ENCODE data around the gene VRTN. TPM values are rescaled to one million over a fixed set of nuclear protein-coding genes. Genes with fewer than 3 reads are reported as not detected.

The VRTN gene
- total and polyA plus RNA-seq, 2 of the 13 experiments (the other 11 are each of a cell fraction or from before 2014, with no cell fraction given): not detected

DNA sequence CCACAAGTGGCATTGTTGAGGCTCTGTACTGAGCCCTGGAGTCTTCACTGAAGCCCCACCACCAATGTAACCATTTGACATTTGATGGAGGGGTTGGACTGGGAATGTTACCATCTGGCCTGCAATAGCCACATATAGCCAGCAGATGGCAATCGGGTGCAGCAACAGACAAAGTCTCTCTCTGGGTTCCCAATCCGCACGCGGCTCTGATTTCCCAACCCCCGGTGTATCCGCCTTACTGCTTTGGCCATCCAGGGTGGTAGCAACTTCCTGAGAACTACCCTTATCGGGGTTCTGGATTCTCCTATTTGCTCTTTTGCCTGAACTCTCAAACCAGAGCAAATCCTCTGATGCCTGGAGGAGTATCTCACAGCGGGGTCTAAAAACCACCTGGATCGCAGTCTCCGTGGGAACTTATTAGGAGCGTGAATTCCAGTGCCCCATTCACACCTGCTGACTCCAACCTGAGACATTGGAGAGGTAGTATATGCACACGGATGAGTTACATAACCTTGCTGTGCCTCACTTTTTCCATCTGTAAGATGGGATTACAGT lies 14.2 kb downstream of the VRTN start (continued):
- TF ChIP-seq MYC (CRISPR knock-in tag; IDR thresholded peaks at IDR 0.05; ENCODE audit: borderline replicate concordance) (peak; percentile 20; the same call in 1 of the 2 replicates), GTF3A (CRISPR knock-in tag; conservative IDR thresholded peaks at IDR 0.05) (no peak), HNRNPH1 (optimal IDR thresholded peaks at IDR 0.05; ENCODE audit: low read depth, low read length) (no peak), RAD21 (CRISPR knock-in tag; IDR thresholded peaks at IDR 0.05) (peak; percentile 75), ZFP90 (CRISPR knock-in tag; IDR thresholded peaks at IDR 0.05; ENCODE audit: borderline replicate concordance) (0 out of 2 replicates have a peak, but pooled peaks have one; percentile 36)

DNA sequence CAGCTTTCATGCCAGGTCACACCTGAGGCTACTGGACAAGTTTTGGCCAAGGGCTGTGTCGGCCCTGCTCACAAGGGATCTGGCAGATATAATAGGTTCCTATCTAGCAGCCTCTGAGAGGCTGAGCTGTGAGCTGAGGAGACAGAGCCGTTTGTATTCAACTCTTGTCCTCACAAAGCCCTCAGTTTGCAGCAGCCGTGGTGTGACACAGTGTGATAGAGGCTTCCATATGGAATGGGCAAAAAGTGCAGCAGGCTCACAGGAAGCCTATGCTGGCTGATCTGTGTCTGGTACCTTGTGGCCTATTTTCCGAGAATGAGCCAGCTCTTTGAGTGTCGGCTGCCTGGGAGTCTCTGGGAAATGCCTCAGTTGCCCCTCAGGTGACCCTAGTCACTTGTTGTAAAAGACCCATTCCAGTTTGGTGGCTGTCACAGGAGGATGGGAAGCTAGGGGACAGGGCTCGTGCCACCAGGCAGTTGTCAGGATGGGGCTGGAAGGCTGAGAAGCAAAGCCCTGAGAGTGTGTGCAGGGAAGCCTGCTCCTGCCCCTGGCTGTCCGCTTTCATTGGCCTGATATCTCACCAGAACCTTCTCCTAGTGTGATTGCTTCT lies 16.1 kb downstream of the VRTN start:
- POLR2A ChIA-PET: no interaction called here
- H4K20me1 ChIP-seq (ENCODE audit: insufficient read depth, low read length): no peaks in the 10 kb centered on the region
- WGBS (ENCODE audit: low lambda C conversion rate): 0% methylated on average over 3 of the region's 7 CpGs
- ATAC-seq (peak; percentile 28), FAIRE-seq (no peak), DNase-seq (ENCODE audit: low spot score) (no peak)
- TF ChIP-seq ZNF879 (CRISPR knock-in tag; IDR thresholded peaks at IDR 0.05) (no peak), RCOR2 (CRISPR knock-in tag; IDR thresholded peaks at IDR 0.05) (no peak), ZNF556 (CRISPR knock-in tag; IDR thresholded peaks at IDR 0.05; ENCODE audit: borderline replicate concordance) (no peak), GATAD1 (CRISPR knock-in tag; IDR thresholded peaks at IDR 0.05) (no peak), NKX3-1 (CRISPR knock-in tag; IDR thresholded peaks at IDR 0.05) (no peak), ZFAT (CRISPR knock-in tag; conservative IDR thresholded peaks at IDR 0.05) (no peak), BRD4 (CRISPR knock-in tag; IDR thresholded peaks at IDR 0.05) (no peak), ZNF570 (CRISPR knock-in tag; IDR thresholded peaks at IDR 0.05; ENCODE audit: borderline replicate concordance) (no peak), ZNF230 (CRISPR knock-in tag; IDR thresholded peaks at IDR 0.05) (no peak), RFX5 (IDR thresholded peaks at IDR 0.05; ENCODE audit: low read depth, low read length) (no peak), WIZ (CRISPR knock-in tag; IDR thresholded peaks at IDR 0.05) (no peak), ZNF629 (CRISPR knock-in tag; conservative IDR thresholded peaks at IDR 0.05) (no peak)
- TF ChIP-seq, protein P1, sequence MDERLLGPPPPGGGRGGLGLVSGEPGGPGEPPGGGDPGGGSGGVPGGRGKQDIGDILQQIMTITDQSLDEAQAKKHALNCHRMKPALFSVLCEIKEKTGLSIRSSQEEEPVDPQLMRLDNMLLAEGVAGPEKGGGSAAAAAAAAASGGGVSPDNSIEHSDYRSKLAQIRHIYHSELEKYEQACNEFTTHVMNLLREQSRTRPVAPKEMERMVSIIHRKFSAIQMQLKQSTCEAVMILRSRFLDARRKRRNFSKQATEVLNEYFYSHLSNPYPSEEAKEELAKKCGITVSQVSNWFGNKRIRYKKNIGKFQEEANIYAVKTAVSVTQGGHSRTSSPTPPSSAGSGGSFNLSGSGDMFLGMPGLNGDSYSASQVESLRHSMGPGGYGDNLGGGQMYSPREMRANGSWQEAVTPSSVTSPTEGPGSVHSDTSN (CRISPR knock-in tag; IDR thresholded peaks at IDR 0.05): no peak
- H3K4me1 ChIP-seq (ENCODE audit: insufficient read depth, low read length): no peaks in the 10 kb centered on the region
- no peak overlapping the region for H3K4me3 ChIP-seq (replicated peaks in 1 of 3; ENCODE audit: insufficient read depth in 1 of 3, low read depth in 2 of 3, low read length in 3 of 3)
- H3K36me3 ChIP-seq (replicated peaks in 1 of 2; ENCODE audit: control insufficient read depth in 1 of 2, insufficient read depth in 2 of 2, low read length in 2 of 2): no peaks in the 10 kb centered on the region
- no peaks in the 10 kb centered on the region for H3K79me2 ChIP-seq (ENCODE audit: insufficient read depth, low read length)
- H3K9me3 ChIP-seq (ENCODE audit: low read length): no peaks in the 10 kb centered on the region
- H3K27ac ChIP-seq (ENCODE audit: extremely low read length, insufficient read depth, low read length): no peak overlapping the region
- no peak overlapping the region for H2AFZ ChIP-seq (ENCODE audit: low read length)
- H3K27me3 ChIP-seq (ENCODE audit: control insufficient read depth in 1 of 2, insufficient read depth in 2 of 2, low read length in 2 of 2): peaks cover 0 to 33% of the 10 kb centered on the region in 2 experiments; a peak in 1 of 5 replicates
- BruUV-seq (replicated peaks): no TSS peak
- in situ Hi-C loops (cut with HindIII; ENCODE audit: extremely low pct_ligation_motif_present, low pct_unique_long_range_greater_than_20kb) (loop anchor here (5.0 kb wide), 1 partner anchor 113 kb away; no protein-coding TSS in a partner anchor), intact Hi-C loops (cut with micrococcal nuclease; ENCODE audit: unreplicated experiment) (no loop called here)
- no peak overlapping the region for H3K9ac ChIP-seq (ENCODE audit: insufficient read depth, low read depth, low read length)
- H3K4me2 ChIP-seq (ENCODE audit: low read depth, low read length): no peak overlapping the region
- CTCF ChIA-PET (ENCODE audit: low intra/inter-chr PET ratio, low total read pairs): no interaction called here

Data from HepG2 (cell line).